H9 (cell line): ENCODE results near the gene CWC27. TPM values are rescaled to one million over a fixed set of nuclear protein-coding genes. Genes with fewer than 3 reads are reported as not detected.

ENCODE experiments used
- DNase-seq: peaks from one replicate; pipeline ENCODE4 v3.0.0-alpha.2; 2017
- H2AFZ ChIP-seq: one replicate; pipeline ENCODE4 v1.6.1; 2013; ENCODE audit warnings: mild to moderate bottlenecking, low read length, control low read depth, moderate library complexity
- H2AK5ac ChIP-seq: 2 replicates; pipeline ENCODE4 v1.6.1; 2013; ENCODE audit warnings: low read length, control low read depth, mixed read lengths; ENCODE audit not compliant: insufficient read length
- H2BK120ac ChIP-seq: one replicate; pipeline ENCODE4 v1.6.1; 2013; ENCODE audit warnings: low read depth, mild to moderate bottlenecking, low read length, control low read depth, inconsistent platforms; ENCODE audit not compliant: poor library complexity, severe bottlenecking
- H2BK12ac ChIP-seq: 2 replicates; pipeline ENCODE4 v1.6.1; 2013; ENCODE audit warnings: low read length, control low read depth, mixed read lengths, low read depth; ENCODE audit not compliant: insufficient read length
- H2BK15ac ChIP-seq: 2 replicates; pipeline ENCODE4 v1.6.1; 2013; ENCODE audit warnings: low read depth, low read length, control low read depth
- H2BK20ac ChIP-seq: one replicate; pipeline ENCODE4 v1.6.1; 2013; ENCODE audit warnings: low read depth, mild to moderate bottlenecking, low read length, control low read depth, inconsistent platforms; ENCODE audit not compliant: poor library complexity, severe bottlenecking
- H2BK5ac ChIP-seq: 2 replicates; pipeline ENCODE4 v1.6.1; 2013; ENCODE audit warnings: low read length, control low read depth, mixed read lengths; ENCODE audit not compliant: insufficient read length
- H3K14ac ChIP-seq: 2 replicates; pipeline ENCODE4 v1.6.1; 2013; ENCODE audit warnings: low read length, control low read depth; ENCODE audit not compliant: insufficient read depth
- H3K18ac ChIP-seq: 2 replicates; pipeline ENCODE4 v1.6.1; 2013; ENCODE audit warnings: low read depth, mild to moderate bottlenecking, mixed read lengths, low read length, control low read depth; ENCODE audit not compliant: insufficient read length
- H3K23ac ChIP-seq: 2 replicates; pipeline ENCODE4 v1.6.1; 2013; ENCODE audit warnings: low read length, control low read depth, mixed read lengths, low read depth; ENCODE audit not compliant: insufficient read length
- H3K23me2 ChIP-seq: 2 replicates; pipeline ENCODE4 v1.6.1; 2013; ENCODE audit warnings: low read depth, mild to moderate bottlenecking, mixed read lengths, low read length, control low read depth; ENCODE audit not compliant: insufficient read length, poor library complexity, severe bottlenecking
- H3K27ac ChIP-seq: 2 replicates; pipeline ENCODE4 v1.5.1; 2013; ENCODE audit warnings: low read length, control low read depth, mixed read lengths, low read depth; ENCODE audit not compliant: insufficient read length
- H3K27me3 ChIP-seq: 2 replicates; pipeline ENCODE4 v1.6.1; 2013; ENCODE audit warnings: low read length, control low read depth, inconsistent platforms; ENCODE audit not compliant: insufficient read depth
- H3K4ac ChIP-seq: 2 replicates; pipeline ENCODE4 v1.6.1; 2013; ENCODE audit warnings: low read depth, mild to moderate bottlenecking, control low read depth, inconsistent platforms, low read length, moderate library complexity
- H3K4me1 ChIP-seq: 2 replicates; pipeline ENCODE4 v1.6.1; 2013; ENCODE audit warnings: low read length, control low read depth, inconsistent platforms; ENCODE audit not compliant: insufficient read depth
- H3K4me2 ChIP-seq: 2 replicates; pipeline ENCODE4 v1.6.1; 2013; ENCODE audit warnings: low read length, control low read depth, mixed read lengths; ENCODE audit not compliant: insufficient read length, insufficient read depth
- H3K56ac ChIP-seq: 2 replicates; pipeline ENCODE4 v1.6.1; 2013; ENCODE audit warnings: low read depth, mild to moderate bottlenecking, mixed read lengths, low read length, control low read depth; ENCODE audit not compliant: insufficient read length
- H3K79me1 ChIP-seq: 2 replicates; pipeline ENCODE4 v1.6.1; 2013; ENCODE audit warnings: low read depth, mild to moderate bottlenecking, moderate library complexity, low read length, control low read depth, inconsistent platforms; ENCODE audit not compliant: insufficient read depth, poor library complexity, severe bottlenecking
- H3K79me2 ChIP-seq: 2 replicates; pipeline ENCODE4 v1.6.1; 2013; ENCODE audit warnings: low read length, control low read depth, inconsistent platforms; ENCODE audit not compliant: insufficient read depth
- H3K9ac ChIP-seq: 2 replicates; pipeline ENCODE4 v1.6.1; 2013; ENCODE audit warnings: low read length, control low read depth, mixed read lengths; ENCODE audit not compliant: insufficient read length; ENCODE audit errors: extremely low read depth
- H3K9me3 ChIP-seq: one replicate; pipeline ENCODE4 v1.6.1; 2013; ENCODE audit warnings: low read depth, low read length, inconsistent platforms; ENCODE audit not compliant: control insufficient read depth
- H3T11ph ChIP-seq: one replicate; pipeline ENCODE4 v1.6.1; 2013; ENCODE audit warnings: mild to moderate bottlenecking, low read length, control low read depth, inconsistent platforms
- H4K20me1 ChIP-seq: one replicate; pipeline ENCODE4 v1.6.1; 2013; ENCODE audit not compliant: control insufficient read depth, insufficient read length, insufficient read depth
- H4K5ac ChIP-seq: 2 replicates; pipeline ENCODE4 v1.6.1; 2013; ENCODE audit warnings: low read depth, mild to moderate bottlenecking, mixed read lengths, low read length, control low read depth; ENCODE audit not compliant: insufficient read length
- H4K8ac ChIP-seq: replicated peaks from 2 replicates; pipeline ENCODE4 v1.6.1; 2013; ENCODE audit warnings: low read length, control low read depth, mixed read lengths, low read depth; ENCODE audit not compliant: insufficient read length
- H4K91ac ChIP-seq: 2 replicates; pipeline ENCODE4 v1.6.1; 2013; ENCODE audit warnings: low read depth, mild to moderate bottlenecking, moderate library complexity, mixed read lengths, low read length, control low read depth; ENCODE audit not compliant: insufficient read length
- H3K27ac Mint-ChIP-seq, 3 experiments: 2 replicates in 2 of 3; 3 replicates in 1 of 3; pipeline ENCODE4 v1.8.0; 2020 to 2021; ENCODE audit warnings: mixed read lengths in 3 of 3, mild to moderate bottlenecking in 1 of 3, moderate library complexity in 1 of 3
- H3K27me3 Mint-ChIP-seq: 2 replicates; pipeline ENCODE4 v1.8.0; 2021; ENCODE audit warnings: low read depth, mild to moderate bottlenecking, moderate library complexity, mixed read lengths
- H3K36me3 Mint-ChIP-seq, 3 experiments: 2 replicates in 2 of 3; 3 replicates in 1 of 3; pipeline ENCODE4 v1.8.0; 2020 to 2021; ENCODE audit warnings: low read depth in 3 of 3, mixed read lengths in 3 of 3; ENCODE audit not compliant: insufficient read depth in 1 of 3
- H3K4me1 Mint-ChIP-seq, 2 experiments: 2 replicates each; pipeline ENCODE4 v1.8.0; 2020; ENCODE audit warnings: mixed read lengths in 2 of 2
- H3K4me3 Mint-ChIP-seq, 2 experiments: 2 replicates in 1 of 2; 3 replicates in 1 of 2; pipeline ENCODE4 v1.8.0; 2020 to 2021; ENCODE audit warnings: mild to moderate bottlenecking in 2 of 2, mixed read lengths in 2 of 2, moderate library complexity in 1 of 2
- H3K9me3 Mint-ChIP-seq, 2 experiments: 2 replicates in 1 of 2; 3 replicates in 1 of 2; pipeline ENCODE4 v1.8.0; 2020; ENCODE audit warnings: mild to moderate bottlenecking in 2 of 2, mixed read lengths in 2 of 2, moderate library complexity in 1 of 2
- WGBS: extraction: QIAGEN DNeasy Blood & Tissue Kit; methylation state at CpG from one replicate; pipeline ENCODE4 v1.1.7; 2013; ENCODE audit warnings: missing lambda C conversion rate, low lambda C conversion rate, mixed read lengths; ENCODE audit not compliant: insufficient read length; ENCODE audit errors: extremely low coverage; 5-methylcytosine and 5-hydroxymethylcytosine counted together
- total RNA-seq: library from RNA; stranded (reverse); gene quantifications from 2 replicates; pipeline ENCODE4 v1.2.1, GENCODE V29; 2021
- TF ChIP-seq, protein P1 (sequence below): fragments of 200-600 bp; sonication (generic); conservative IDR thresholded peaks from 3 replicates; pipeline ENCODE4 v1.8.0; 2021; ENCODE audit warnings: antibody characterized with exemption, mild to moderate bottlenecking

The CWC27 gene
- total RNA-seq, 1 experiment from 2014 or later, result 41.9 TPM

DNA sequence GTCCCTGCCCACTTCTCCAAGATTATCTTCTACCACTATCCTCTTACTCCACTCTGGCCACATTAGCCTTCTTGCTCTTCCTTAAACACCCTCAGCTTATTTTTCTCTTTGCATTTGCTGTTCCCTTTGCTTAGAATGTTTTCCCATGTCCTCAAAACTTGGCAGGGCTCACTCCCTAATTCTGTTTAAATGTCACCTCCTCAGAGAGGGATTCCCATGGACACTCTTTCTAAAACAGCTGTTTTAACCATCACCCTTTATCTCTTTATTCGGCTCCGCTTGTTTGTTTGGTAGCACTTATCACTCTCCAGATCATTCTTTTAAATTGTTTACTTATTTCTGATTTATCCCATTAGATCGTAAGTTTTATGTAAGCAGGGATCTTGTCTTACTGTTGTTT lies 278.5 kb downstream of the CWC27 start:
- Histone ChIP-seq H2AFZ (no peak overlapping the region), H3K79me2 (no peaks in the 10 kb centered on the region), H2BK15ac (no peak overlapping the region), H4K91ac (no peak overlapping the region), H4K20me1 (no peaks in the 10 kb centered on the region), H3K23ac (no peak overlapping the region), H3K56ac (no peak overlapping the region), H2BK20ac (no peak overlapping the region), H2BK5ac (no peak overlapping the region), H2BK120ac (no peak overlapping the region), H3K9ac (no peak overlapping the region), H3K18ac (no peak overlapping the region), H4K8ac (no peak overlapping the region), H3K4me1 (no peaks in the 10 kb centered on the region), H3K79me1 (no peaks in the 10 kb centered on the region), H3K4me2 (no peak overlapping the region), H3K9me3 (no peaks in the 10 kb centered on the region), H3K27ac (no peak overlapping the region), H4K5ac (no peak overlapping the region), H3K23me2 (no peaks in the 10 kb centered on the region), H3K14ac (no peak overlapping the region), H3K27me3 (no peaks in the 10 kb centered on the region), H2BK12ac (no peak overlapping the region), H3T11ph (no peak overlapping the region), H2AK5ac (no peak overlapping the region), H3K4ac (no peak overlapping the region)
- no peak overlapping the region for H3K4me3 Mint-ChIP-seq
- no CpG with 5 or more reads among the region's 3 CpGs for WGBS
- H3K27me3 Mint-ChIP-seq, result no peaks in the 10 kb centered on the region
- TF ChIP-seq, protein P1, sequence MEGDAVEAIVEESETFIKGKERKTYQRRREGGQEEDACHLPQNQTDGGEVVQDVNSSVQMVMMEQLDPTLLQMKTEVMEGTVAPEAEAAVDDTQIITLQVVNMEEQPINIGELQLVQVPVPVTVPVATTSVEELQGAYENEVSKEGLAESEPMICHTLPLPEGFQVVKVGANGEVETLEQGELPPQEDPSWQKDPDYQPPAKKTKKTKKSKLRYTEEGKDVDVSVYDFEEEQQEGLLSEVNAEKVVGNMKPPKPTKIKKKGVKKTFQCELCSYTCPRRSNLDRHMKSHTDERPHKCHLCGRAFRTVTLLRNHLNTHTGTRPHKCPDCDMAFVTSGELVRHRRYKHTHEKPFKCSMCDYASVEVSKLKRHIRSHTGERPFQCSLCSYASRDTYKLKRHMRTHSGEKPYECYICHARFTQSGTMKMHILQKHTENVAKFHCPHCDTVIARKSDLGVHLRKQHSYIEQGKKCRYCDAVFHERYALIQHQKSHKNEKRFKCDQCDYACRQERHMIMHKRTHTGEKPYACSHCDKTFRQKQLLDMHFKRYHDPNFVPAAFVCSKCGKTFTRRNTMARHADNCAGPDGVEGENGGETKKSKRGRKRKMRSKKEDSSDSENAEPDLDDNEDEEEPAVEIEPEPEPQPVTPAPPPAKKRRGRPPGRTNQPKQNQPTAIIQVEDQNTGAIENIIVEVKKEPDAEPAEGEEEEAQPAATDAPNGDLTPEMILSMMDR, result no peak
- H3K36me3 Mint-ChIP-seq, result no peaks in the 10 kb centered on the region
- H3K27ac Mint-ChIP-seq, result no peak overlapping the region
- no peaks in the 10 kb centered on the region for H3K4me1 Mint-ChIP-seq
- no peaks in the 10 kb centered on the region; a peak in 1 of 5 replicates for H3K9me3 Mint-ChIP-seq
- DNase-seq, result no peak
